NCI-H2196 treated with DMSO at 0.1 percent for 48 hours (cell line): ENCODE measurements around the gene AHSG.
"Not testable (repeated sequence)": the region's sequence is repeated elsewhere in the genome, so short reads cannot be mapped to it uniquely, and the experiment has no call there.

Experiments used
- DNase-seq: peaks from one replicate; lab custom pipeline; 2025; ENCODE audit not compliant: unreplicated experiment; lab: John Stamatoyannopoulos, UW

AHSG gene

GRCh38 chr3:186617036-186617946 lies 4.4 kb downstream of the AHSG start:
- DNase-seq = peak; percentile 99

GRCh38 chr3:186618318-186618938 lies 5.6 kb downstream of the AHSG start:
- DNase-seq = no peak

- DNase-seq = no peak
Observed at GRCh38 chr3:186619787-186620212, 6.9 kb downstream of the AHSG start.

- DNase-seq = no peak
Observed at GRCh38 chr3:186620213-186621092, 7.6 kb downstream of the AHSG start.

GRCh38 chr3:186621894-186622650 lies 9.2 kb downstream of the AHSG start:
- DNase-seq = no peak

GRCh38 chr3:186622651-186623310 lies 9.9 kb downstream of the AHSG start:
- DNase-seq = no peak

- DNase-seq = no peak
Observed at GRCh38 chr3:186624598-186624997, 11.7 kb downstream of the AHSG start.

GRCh38 chr3:186625600-186626042 lies 12.8 kb downstream of the AHSG start:
- DNase-seq = no peak

GRCh38 chr3:186626254-186626847 lies 13.5 kb downstream of the AHSG start:
- no peak for DNase-seq

- no peak for DNase-seq
Observed at GRCh38 chr3:186627852-186628414, 15.1 kb downstream of the AHSG start.

- no peak for DNase-seq
Observed at GRCh38 chr3:186628756-186629155, 15.9 kb downstream of the AHSG start.

- DNase-seq = no peak
Observed at GRCh38 chr3:186630950-186631641, 18.2 kb downstream of the AHSG start.

- no peak for DNase-seq
Observed at GRCh38 chr3:186633481-186633880, 20.6 kb downstream of the AHSG start.

- DNase-seq = not testable (repeated sequence)
Observed at GRCh38 chr3:186634207-186634606, 21.3 kb downstream of the AHSG start.

- DNase-seq = no peak
Observed at GRCh38 chr3:186635532-186635931, 22.7 kb downstream of the AHSG start.

- DNase-seq = no peak
Observed at GRCh38 chr3:186636536-186636935, 23.7 kb downstream of the AHSG start.

- DNase-seq = no peak
Observed at GRCh38 chr3:186637686-186638085, 24.8 kb downstream of the AHSG start.

GRCh38 chr3:186638259-186638658 lies 25.4 kb downstream of the AHSG start:
- DNase-seq = no peak
